Measurements from ENCODE around the gene CARD8. TPM values are rescaled to one million over a fixed set of nuclear protein-coding genes. Genes with fewer than 3 reads are reported as not detected.
"Not testable (repeated sequence)": the region's sequence is repeated elsewhere in the genome, so short reads cannot be mapped to it uniquely, and the experiment has no call there.

CARD8 gene
- total and polyA plus RNA-seq, 7 experiments from 2014 or later = 73.6 to 301 (median 165) TPM

DNA sequence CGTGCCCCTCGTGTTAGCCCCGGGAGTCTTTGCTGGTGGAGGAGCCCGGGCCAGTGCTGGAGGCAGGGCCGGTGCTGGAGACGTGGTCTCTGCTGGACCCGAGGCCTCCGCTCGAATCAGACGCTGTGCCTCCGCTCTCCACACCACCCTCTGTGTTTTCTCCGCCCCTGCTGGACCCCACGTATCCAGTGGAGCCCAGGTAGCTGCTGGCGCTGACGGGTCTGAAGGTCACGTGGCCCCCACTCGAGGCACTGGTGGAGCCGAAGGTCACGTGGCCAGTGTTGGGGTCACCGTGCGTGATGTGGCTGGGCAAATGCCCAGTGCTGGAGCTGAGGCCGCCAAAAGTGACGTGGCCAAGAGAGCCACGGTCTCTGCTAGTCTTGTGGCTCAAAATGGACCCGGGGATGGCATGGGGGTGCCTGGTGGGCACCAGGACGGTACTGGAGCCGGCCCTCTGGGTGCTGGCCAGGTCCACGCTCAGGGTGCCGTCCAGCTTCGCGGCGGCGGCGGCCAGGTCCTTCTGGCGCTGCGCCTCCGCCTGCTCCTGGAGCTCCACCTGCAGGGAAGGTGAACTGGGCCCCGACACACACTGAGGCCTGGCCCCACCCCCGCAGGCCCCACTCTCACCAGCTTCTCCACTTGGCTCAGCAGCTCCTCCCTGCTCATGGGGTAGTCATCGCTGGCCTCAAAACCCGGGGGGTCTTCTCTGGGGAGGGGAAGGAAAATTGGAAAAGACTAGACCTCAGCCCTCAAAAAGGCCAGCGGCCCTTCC lies 41.4 kb upstream of the CARD8 start:
- Mint-ChIP-seq H3K27me3 (peaks cover 0 to 5% (median 0%) of the 10 kb centered on the region in 5 donors), H3K36me3 (no peaks in the 10 kb centered on the region), H3K4me1 (no peaks in the 10 kb centered on the region), H3K27ac (no peak overlapping the region), H3K9me3 (no peaks in the 10 kb centered on the region), H3K4me3 (no peak overlapping the region)
- no peaks in the 10 kb centered on the region for H3K36me3 ChIP-seq (ENCODE audit: control insufficient read depth in 2 of 3, insufficient read depth in 3 of 3, low read length in 3 of 3)
- no peak overlapping the region for H3K27ac ChIP-seq (ENCODE audit: low read depth, low read length)
- ATAC-seq = no peak
- no peak overlapping the region for H3K4me3 ChIP-seq (ENCODE audit: low read length)
- no peaks in the 10 kb centered on the region for H3K4me1 ChIP-seq (ENCODE audit: control insufficient read depth in 2 of 2, insufficient read depth in 2 of 2, low read length in 2 of 2)
- intact Hi-C loops (cut with micrococcal nuclease) = no loop called here
- DNase-seq = no peak
- H3K9me3 ChIP-seq (ENCODE audit: control insufficient read depth in 2 of 3, low read length in 3 of 3) = no peaks in the 10 kb centered on the region
- no peaks in the 10 kb centered on the region for H3K27me3 ChIP-seq (ENCODE audit: control insufficient read depth in 2 of 2, insufficient read depth in 2 of 2, low read length in 2 of 2)
- CTCF ChIA-PET = interaction anchor here (0.8 kb wide), 1 partner anchor 37 kb away, joined by 3 read pairs; no protein-coding TSS in a partner anchor
- POLR2A ChIA-PET = no interaction called here

DNA sequence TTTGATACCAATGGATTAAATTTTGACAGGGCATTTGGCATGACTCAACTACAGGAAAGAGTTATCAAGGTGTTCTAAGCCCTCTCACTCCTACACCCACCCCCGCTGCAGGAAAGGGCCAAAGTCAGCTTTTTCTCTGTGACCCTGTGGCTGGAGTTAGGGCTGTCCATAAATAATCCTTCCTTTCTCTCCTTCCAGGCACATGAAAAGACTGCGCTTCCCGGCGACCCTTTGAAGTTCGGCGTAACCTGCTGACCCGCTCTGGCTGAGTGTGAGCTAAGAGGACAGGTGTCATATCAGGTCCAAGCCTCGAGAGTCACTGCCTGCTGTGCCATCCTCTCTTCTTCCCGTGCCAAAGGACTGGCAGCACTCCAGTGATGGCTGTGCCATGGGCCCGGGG lies 39.7 kb upstream of the CARD8 start:
- Histone ChIP-seq H3K4me3 (ENCODE audit: low read length) (no peak overlapping the region), H3K9me3 (ENCODE audit: control insufficient read depth in 2 of 3, low read length in 3 of 3) (no peaks in the 10 kb centered on the region), H3K27me3 (ENCODE audit: control insufficient read depth in 2 of 2, insufficient read depth in 2 of 2, low read length in 2 of 2) (peaks cover 0 to 3% of the 10 kb centered on the region in 2 donors), H3K4me1 (ENCODE audit: control insufficient read depth in 2 of 2, insufficient read depth in 2 of 2, low read length in 2 of 2) (peaks cover 6 to 7% of the 10 kb centered on the region in 2 donors), H3K27ac (ENCODE audit: low read depth, low read length) (no peak overlapping the region), H3K36me3 (ENCODE audit: control insufficient read depth in 2 of 3, insufficient read depth in 3 of 3, low read length in 3 of 3) (no peaks in the 10 kb centered on the region)
- Mint-ChIP-seq H3K27ac (no peak overlapping the region), H3K9me3 (no peaks in the 10 kb centered on the region), H3K27me3 (peaks cover 0 to 5% (median 0%) of the 10 kb centered on the region in 5 donors), H3K4me3 (no peak overlapping the region), H3K4me1 (peaks cover 0 to 8% (median 3%) of the 10 kb centered on the region in 7 donors), H3K36me3 (no peaks in the 10 kb centered on the region)
- CTCF ChIA-PET = interaction anchor here (0.7 to 1.3 kb wide), 2 partner anchors 27 to 29 kb away, joined by 3 to 4 read pairs; no protein-coding TSS in a partner anchor
- POLR2A ChIA-PET = no interaction called here
- ATAC-seq (no peak), DNase-seq (no peak)
- intact Hi-C loops (cut with micrococcal nuclease) = no loop called here

DNA sequence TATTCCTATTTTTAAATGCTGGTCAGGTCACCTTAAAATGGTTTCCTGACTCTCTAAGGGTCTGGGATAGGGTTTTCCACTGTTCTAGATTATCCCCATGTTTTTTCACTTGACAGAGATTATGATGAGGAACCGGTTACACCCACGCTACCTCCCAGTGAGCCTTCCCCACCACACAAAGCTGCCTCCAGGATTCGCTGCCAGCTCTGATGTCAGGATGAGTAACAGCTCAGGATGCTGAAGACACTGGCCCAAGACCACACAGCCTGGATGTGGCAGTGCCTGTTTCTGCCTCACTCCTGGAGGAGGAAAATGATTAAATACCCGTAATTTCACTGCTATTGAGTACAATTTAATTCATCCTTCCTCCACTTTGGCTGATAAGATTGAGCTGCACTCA lies 37.1 kb upstream of the CARD8 start:
- Mint-ChIP-seq H3K9me3 (peaks cover 0 to 5% (median 0%) of the 10 kb centered on the region in 11 donors), H3K4me1 (peaks cover 0 to 8% (median 3%) of the 10 kb centered on the region in 7 donors), H3K36me3 (no peaks in the 10 kb centered on the region), H3K27ac (no peak overlapping the region), H3K4me3 (peak overlapping the region in 2 of 10 donors; percentile 7 to 31), H3K27me3 (peaks cover 0 to 5% (median 0%) of the 10 kb centered on the region in 5 donors)
- intact Hi-C loops (cut with micrococcal nuclease) = no loop called here
- H3K9me3 ChIP-seq (ENCODE audit: control insufficient read depth in 2 of 3, low read length in 3 of 3) = no peaks in the 10 kb centered on the region
- ChIA-PET POLR2A (no interaction called here), CTCF (interaction anchor here (0.6 to 2.4 kb wide), 6 partner anchors 10 to 333 kb away, joined by 3 to 8 read pairs (median 4); partner anchors contain the start of gene ZNF114)
- no peaks in the 10 kb centered on the region for H3K36me3 ChIP-seq (ENCODE audit: control insufficient read depth in 2 of 3, insufficient read depth in 3 of 3, low read length in 3 of 3)
- no peak overlapping the region for H3K4me3 ChIP-seq (ENCODE audit: low read length)
- no peak overlapping the region for H3K27ac ChIP-seq (ENCODE audit: low read depth, low read length)
- no peak for DNase-seq
- H3K27me3 ChIP-seq (ENCODE audit: control insufficient read depth in 2 of 2, insufficient read depth in 2 of 2, low read length in 2 of 2) = peaks cover 0 to 3% of the 10 kb centered on the region in 2 donors
- ATAC-seq = no peak
- H3K4me1 ChIP-seq (ENCODE audit: control insufficient read depth in 2 of 2, insufficient read depth in 2 of 2, low read length in 2 of 2) = peaks cover 6 to 7% of the 10 kb centered on the region in 2 donors

DNA sequence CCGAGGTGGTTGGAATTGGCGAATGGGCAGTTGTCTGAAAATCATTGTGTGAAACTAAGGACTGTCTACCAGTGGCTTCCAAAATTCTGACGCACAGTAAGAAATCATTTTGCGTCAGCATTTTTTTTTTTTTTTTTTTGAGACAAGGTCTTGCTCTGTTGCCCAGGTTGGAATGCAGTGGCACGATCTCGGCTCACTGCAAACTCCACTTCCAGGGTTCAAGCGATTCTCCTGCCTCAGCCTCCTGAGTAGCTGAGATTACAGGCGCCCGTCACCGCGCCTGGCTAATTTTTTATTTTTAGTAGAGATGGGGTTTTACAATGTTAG lies 35.7 kb upstream of the CARD8 start:
- not testable (repeated sequence) for H3K4me1 ChIP-seq (ENCODE audit: control insufficient read depth in 2 of 2, insufficient read depth in 2 of 2, low read length in 2 of 2); H3K27me3 ChIP-seq (ENCODE audit: control insufficient read depth in 2 of 2, insufficient read depth in 2 of 2, low read length in 2 of 2); DNase-seq; H3K36me3 Mint-ChIP-seq; H3K4me1 Mint-ChIP-seq; H3K9me3 ChIP-seq (ENCODE audit: control insufficient read depth in 2 of 3, low read length in 3 of 3); H3K27me3 Mint-ChIP-seq; H3K36me3 ChIP-seq (ENCODE audit: control insufficient read depth in 2 of 3, insufficient read depth in 3 of 3, low read length in 3 of 3); ATAC-seq; H3K27ac ChIP-seq (ENCODE audit: low read depth, low read length)
- peak overlapping the region in 1 of 9 donors; percentile 46 for H3K27ac Mint-ChIP-seq
- H3K4me3 Mint-ChIP-seq = peak overlapping the region; percentile 71 to 86 (median 81)
- peaks cover 0 to 10% (median 3%) of the 10 kb centered on the region in 11 donors for H3K9me3 Mint-ChIP-seq
- intact Hi-C loops (cut with micrococcal nuclease) = loop anchor here (1.0 kb wide), 4 partner anchors 20 to 184 kb away; no protein-coding TSS in a partner anchor
- CTCF ChIA-PET = interaction anchor here (1.5 to 2.4 kb wide), 2 partner anchors 22 to 42 kb away, joined by 5 to 8 read pairs; partner anchors contain the start of gene ZNF114
- peak overlapping the region; percentile 72 for H3K4me3 ChIP-seq (ENCODE audit: low read length)
- POLR2A ChIA-PET = interaction anchor here (0.7 kb wide), 1 partner anchor 137 kb away, joined by 4 read pairs; no protein-coding TSS in a partner anchor

DNA sequence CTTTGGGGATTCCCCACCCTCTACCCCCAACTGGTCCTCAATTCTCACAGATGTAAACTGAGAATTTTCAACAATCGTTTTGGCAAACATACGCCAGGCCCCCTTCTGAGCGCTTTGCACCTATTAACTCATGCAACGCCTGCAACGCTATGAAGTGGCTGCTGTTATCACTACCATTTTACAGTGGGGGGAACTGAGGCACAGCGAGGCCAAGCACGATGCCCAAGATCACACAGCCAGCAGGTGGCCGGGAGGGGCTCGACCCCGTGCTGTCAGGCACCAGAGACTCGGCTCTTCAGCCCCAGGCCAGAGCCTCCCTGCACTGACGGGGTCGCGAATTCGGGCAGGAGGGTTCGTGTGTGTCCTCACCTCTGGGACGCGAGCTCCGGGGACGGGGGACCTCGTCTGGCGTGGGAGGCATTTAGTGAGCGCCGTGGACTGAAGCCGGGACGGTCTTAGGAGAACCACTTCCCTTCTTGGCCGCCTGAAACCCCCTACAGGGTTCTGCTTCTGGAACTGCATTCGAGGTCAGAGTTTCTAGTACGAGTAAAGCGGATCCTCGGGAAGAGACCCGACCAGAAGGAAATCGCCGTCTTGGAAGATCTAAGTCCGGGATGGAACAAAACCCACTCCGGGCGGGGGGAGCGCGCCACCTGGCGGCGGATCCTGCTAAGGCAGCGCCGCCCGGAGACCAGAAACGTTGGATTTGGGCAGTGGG lies 35.2 kb upstream of the CARD8 start:
- H3K27ac Mint-ChIP-seq = peak overlapping the region in 2 of 9 donors; percentile 9 to 46
- H3K27ac ChIP-seq (ENCODE audit: low read depth, low read length) = no peak overlapping the region
- H3K27me3 ChIP-seq (ENCODE audit: control insufficient read depth in 2 of 2, insufficient read depth in 2 of 2, low read length in 2 of 2) = peaks cover 0 to 3% of the 10 kb centered on the region in 2 donors
- H3K4me1 ChIP-seq (ENCODE audit: control insufficient read depth in 2 of 2, insufficient read depth in 2 of 2, low read length in 2 of 2) = peaks cover 6 to 7% of the 10 kb centered on the region in 2 donors
- peaks cover 0 to 8% (median 3%) of the 10 kb centered on the region in 7 donors for H3K4me1 Mint-ChIP-seq
- CTCF ChIA-PET = interaction anchor here (0.6 to 2.4 kb wide), 5 partner anchors 14 to 1519 kb away, joined by 3 to 8 read pairs (median 4); partner anchors contain the start of genes CARD8 and ZNF114
- peak overlapping the region; percentile 71 to 86 (median 81) for H3K4me3 Mint-ChIP-seq
- H3K9me3 ChIP-seq (ENCODE audit: control insufficient read depth in 2 of 3, low read length in 3 of 3) = peaks cover 0 to 6% (median 4%) of the 10 kb centered on the region in 3 experiments
- ATAC-seq = peak; percentile 79
- H3K9me3 Mint-ChIP-seq = peaks cover 0 to 15% (median 7%) of the 10 kb centered on the region in 11 donors
- peaks cover 0 to 10% (median 0%) of the 10 kb centered on the region in 5 donors for H3K36me3 Mint-ChIP-seq
- DNase-seq = peak; percentile 22 to 79 (median 56)
- intact Hi-C loops (cut with micrococcal nuclease) = loop anchor here (1.0 kb wide), 4 partner anchors 20 to 184 kb away; no protein-coding TSS in a partner anchor
- POLR2A ChIA-PET = interaction anchor here (0.5 kb wide), 1 partner anchor 24 kb away, joined by 3 read pairs; no protein-coding TSS in a partner anchor
- peak overlapping the region; percentile 72 for H3K4me3 ChIP-seq (ENCODE audit: low read length)
- no peaks in the 10 kb centered on the region for H3K36me3 ChIP-seq (ENCODE audit: control insufficient read depth in 2 of 3, insufficient read depth in 3 of 3, low read length in 3 of 3)
- peaks cover 0 to 9% (median 4%) of the 10 kb centered on the region in 5 donors for H3K27me3 Mint-ChIP-seq

DNA sequence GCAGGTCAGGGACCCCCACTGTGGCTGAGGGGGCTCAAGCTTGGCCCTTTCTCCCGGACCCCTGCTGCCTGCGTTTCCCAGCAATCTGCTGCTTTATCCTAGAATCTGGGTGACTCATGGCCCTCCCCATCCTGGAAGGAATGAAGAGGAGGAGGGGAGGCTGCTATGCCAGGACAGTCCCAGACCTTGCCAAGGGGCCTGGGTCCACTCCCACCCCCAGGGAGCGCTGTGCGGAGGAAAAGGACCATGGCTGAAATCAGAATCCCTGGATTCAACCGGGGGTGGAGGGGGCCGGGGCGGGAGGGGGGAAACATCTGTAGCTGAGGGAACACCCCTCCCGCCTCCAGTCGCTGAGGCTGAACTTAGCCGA lies 34.7 kb upstream of the CARD8 start:
- Mint-ChIP-seq H3K27me3 (peaks cover 0 to 12% (median 4%) of the 10 kb centered on the region in 5 donors), H3K4me3 (peak overlapping the region in 2 of 10 donors; percentile 28 to 86), H3K36me3 (peaks cover 0 to 13% (median 0%) of the 10 kb centered on the region in 5 donors), H3K9me3 (peaks cover 0 to 21% (median 7%) of the 10 kb centered on the region in 11 donors), H3K4me1 (peaks cover 0 to 8% (median 3%) of the 10 kb centered on the region in 7 donors), H3K27ac (no peak overlapping the region)
- Histone ChIP-seq H3K4me3 (ENCODE audit: low read length) (no peak overlapping the region), H3K36me3 (ENCODE audit: control insufficient read depth in 2 of 3, insufficient read depth in 3 of 3, low read length in 3 of 3) (no peaks in the 10 kb centered on the region), H3K9me3 (ENCODE audit: control insufficient read depth in 2 of 3, low read length in 3 of 3) (peaks cover 0 to 6% (median 4%) of the 10 kb centered on the region in 3 experiments), H3K27me3 (ENCODE audit: control insufficient read depth in 2 of 2, insufficient read depth in 2 of 2, low read length in 2 of 2) (peaks cover 0 to 3% of the 10 kb centered on the region in 2 donors), H3K27ac (ENCODE audit: low read depth, low read length) (no peak overlapping the region), H3K4me1 (ENCODE audit: control insufficient read depth in 2 of 2, insufficient read depth in 2 of 2, low read length in 2 of 2) (peaks cover 6 to 7% of the 10 kb centered on the region in 2 donors)
- CTCF ChIA-PET = interaction anchor here (0.6 to 1.3 kb wide), 4 partner anchors 13 to 1520 kb away, joined by 3 to 4 read pairs (median 4); partner anchors contain the start of gene CARD8
- intact Hi-C loops (cut with micrococcal nuclease) = no loop called here
- DNase-seq = no peak
- ATAC-seq = no peak
- POLR2A ChIA-PET = interaction anchor here (0.5 kb wide), 1 partner anchor 24 kb away, joined by 3 read pairs; no protein-coding TSS in a partner anchor

Measured in naive thymus-derived CD4-positive, alpha-beta T cell (primary cell).